HFF-Myc (cell line): ENCODE data around the gene PELI2.

ENCODE experiments used
- DNase-seq: peaks from one replicate; pipeline ENCODE4 v3.0.0-alpha.2; 2011; ENCODE audit warnings: low read depth; ENCODE audit errors: extremely low read depth
- H3K4me3 ChIP-seq: replicated peaks from 2 replicates; pipeline ENCODE4 v1.5.1; 2011; ENCODE audit warnings: low read depth, mild to moderate bottlenecking, control low read depth, low read length
- CTCF ChIP-seq: IDR thresholded peaks from 2 replicates; pipeline ENCODE4 v1.5.1; 2012; ENCODE audit warnings: mild to moderate bottlenecking, low read depth, low read length, control low read depth; ENCODE audit errors: missing control alignments

The PELI2 gene

GRCh38 chr14:56125772-56126636 is 7.8 kb downstream of the PELI2 start:
- no peak overlapping the region for H3K4me3 ChIP-seq
- no peak for DNase-seq
- no peak for TF ChIP-seq CTCF

DNA sequence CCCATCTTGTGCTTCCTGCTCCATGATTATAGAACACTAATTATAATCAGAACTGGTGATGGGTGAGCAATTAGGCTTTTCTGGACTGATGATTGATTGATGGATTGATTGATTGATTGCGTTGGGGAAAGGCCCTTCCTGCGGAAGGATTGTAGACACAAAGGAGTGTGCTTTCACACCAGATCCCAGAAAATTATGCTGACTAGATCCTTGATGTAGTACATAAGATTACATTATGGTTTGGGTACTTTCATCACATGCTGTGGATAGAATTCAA is 8.4 kb downstream of the PELI2 start:
- no peak for DNase-seq
- no peak overlapping the region for H3K4me3 ChIP-seq
- TF ChIP-seq CTCF = no peak

- DNase-seq = no peak
- no peak for TF ChIP-seq CTCF
These were observed 8.9 kb downstream of the PELI2 start for GRCh38 chr14:56127156-56127555.

DNA sequence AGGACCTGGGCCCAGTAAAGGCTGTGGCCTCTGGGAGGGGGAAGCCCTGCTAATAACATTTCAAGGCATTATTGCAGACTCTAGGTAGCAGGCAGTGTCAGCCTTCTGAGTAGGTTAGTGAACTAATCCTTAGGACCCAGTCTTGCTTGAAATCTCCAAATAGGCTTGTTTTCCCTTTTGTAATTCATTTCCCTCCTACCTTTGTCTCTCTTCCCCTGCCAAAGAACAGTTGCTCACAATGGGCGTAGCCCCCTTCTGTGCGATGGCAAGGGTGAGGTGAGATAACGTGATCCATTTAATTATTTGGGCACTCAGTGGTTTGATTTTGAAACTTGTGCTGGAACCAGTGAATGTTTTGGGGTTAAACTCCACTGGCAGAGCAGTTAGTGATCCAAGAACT is 10.9 kb downstream of the PELI2 start:
- TF ChIP-seq CTCF = no peak
- no peak overlapping the region for H3K4me3 ChIP-seq
- no peak for DNase-seq

More at GRCh38 chr14:56127156-56127555, 8.9 kb downstream of the PELI2 start:
- no peak overlapping the region for H3K4me3 ChIP-seq

DNA sequence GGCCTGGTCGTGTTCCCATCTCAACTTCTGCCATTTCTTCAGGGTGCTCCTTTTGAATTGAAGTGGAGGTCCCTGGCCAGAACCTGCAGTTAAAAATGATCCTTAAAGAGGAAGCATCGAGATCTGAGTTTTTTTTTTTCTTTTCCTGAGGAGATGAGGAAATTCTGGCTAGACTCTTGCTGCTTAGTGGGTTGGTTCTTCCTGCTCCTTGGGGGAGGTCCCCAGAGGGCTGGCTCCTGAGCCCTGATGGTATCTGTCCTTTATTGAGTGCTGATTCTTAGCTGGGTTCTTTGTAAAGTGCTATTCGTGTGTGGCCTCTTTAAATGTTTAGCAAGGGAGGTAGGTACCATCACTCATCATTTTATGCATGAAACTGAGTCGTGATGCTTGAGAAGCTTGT is 11.7 kb downstream of the PELI2 start:
- DNase-seq = no peak
- no peak overlapping the region for H3K4me3 ChIP-seq
- TF ChIP-seq CTCF = no peak

DNA sequence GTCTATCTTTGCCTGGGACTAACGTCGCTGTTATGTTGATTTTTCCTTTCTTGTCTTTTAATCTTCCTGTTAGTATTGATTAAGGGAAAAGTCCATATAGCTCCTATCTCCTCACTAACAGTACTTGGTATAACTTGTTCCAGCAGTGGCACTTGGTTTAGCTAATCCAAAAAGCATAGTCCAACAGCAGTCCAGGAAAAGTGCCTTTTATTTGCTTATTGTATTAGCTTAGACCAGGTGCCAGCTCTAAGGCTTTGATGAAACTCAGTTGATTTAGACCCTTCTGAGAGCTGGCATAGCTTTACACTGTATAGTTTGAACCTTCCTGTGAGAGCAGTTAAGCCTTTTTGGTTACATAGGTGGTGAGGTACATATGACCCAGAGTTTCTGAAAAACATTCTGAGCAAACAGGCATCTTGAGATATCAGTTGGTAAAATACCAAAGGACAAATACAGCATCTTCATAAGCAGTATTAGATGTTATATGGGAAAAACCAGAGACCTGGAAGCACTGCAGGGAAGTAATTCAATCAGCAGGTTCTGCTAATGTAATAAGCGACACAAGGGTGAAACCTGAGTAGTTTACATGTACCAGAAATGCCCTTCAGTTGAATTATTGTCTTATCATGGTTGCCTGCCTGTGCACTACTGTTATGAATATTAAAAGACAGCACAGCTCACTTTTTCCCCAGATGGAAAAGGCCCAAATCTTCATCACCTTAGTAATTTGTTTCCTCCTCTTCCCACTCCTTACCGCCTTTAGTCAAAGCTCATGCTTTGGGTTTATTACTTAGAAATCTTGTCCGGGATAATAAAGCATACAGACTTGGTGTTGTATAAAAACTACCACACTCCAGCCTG is 13.0 kb downstream of the PELI2 start:
- H3K4me3 ChIP-seq = no peak overlapping the region
- TF ChIP-seq CTCF = no peak
- DNase-seq = no peak
